HepG2 (cell line): ENCODE data around the gene SPTB. TPM values are rescaled to one million over a fixed set of nuclear protein-coding genes. Genes with fewer than 3 reads are reported as not detected.
A peak's percentile ranks its signal among the peaks of the same experiment; 100 is the strongest.

Experiments
- ATAC-seq: fragments of 200-7000 bp; cut with Tn5 transposase; 3 replicates; pipeline ENCODE4 v1.9.1; 2020; ENCODE audit warnings: mild to moderate bottlenecking, moderate library complexity
- BruUV-seq: library from RNA; stranded (reverse); fragments of 400-500 nt; replicated peaks from 2 replicates; lab custom pipeline; 2021; lab: Mats Ljungman, UMichigan
- CTCF ChIA-PET: fragments of 300-600 bp; formaldehyde crosslinking; extraction: SDS; loops from one replicate; lab custom pipeline; 2021; ENCODE audit warnings: low total read pairs, inconsistent platforms, low intra/inter-chr PET ratio; lab: Yijun Ruan, JAX
- POLR2A ChIA-PET: fragments of 350-600 bp; sonication (Branson Sonifier 250); formaldehyde crosslinking; loops from one replicate; lab custom pipeline; 2020; ENCODE audit warnings: antibody characterized with exemption, inconsistent platforms; lab: Yijun Ruan, JAX
- DNase-seq: peaks from one replicate; pipeline ENCODE4 v3.0.0-alpha.2; 2015; ENCODE audit warnings: low spot score
- FAIRE-seq: peaks from 3 replicates; lab custom pipeline; 2011; peaks lifted over from hg19 to GRCh38; lab: Jason Lieb, UNC
- H2AFZ ChIP-seq: one replicate; pipeline ENCODE4 v1.6.1; 2011; ENCODE audit warnings: low read length, inconsistent platforms
- H3K27ac ChIP-seq: fragments of 300-600 bp; 3 replicates; pipeline ENCODE4 v1.8.0; 2011; ENCODE audit warnings: mixed run types, mild to moderate bottlenecking, mixed read lengths, low read length, inconsistent platforms; ENCODE audit not compliant: insufficient read depth; ENCODE audit errors: extremely low read length
- H3K27me3 ChIP-seq, 2 experiments: fragments of 200-600 bp in 1 of 2; 2 replicates in 1 of 2; 3 replicates in 1 of 2; pipeline versions ENCODE4 v1.6.0 to v1.8.0; 2011; ENCODE audit warnings: low read length in 2 of 2, mild to moderate bottlenecking in 2 of 2, moderate library complexity in 2 of 2, inconsistent platforms in 1 of 2; ENCODE audit not compliant: insufficient read depth in 2 of 2, control insufficient read depth in 1 of 2
- H3K36me3 ChIP-seq, 2 experiments: fragments of 200-600 bp in 1 of 2; replicated peaks in 1 of 2; 2 replicates in 1 of 2; 3 replicates in 1 of 2; pipeline versions ENCODE4 v1.5.1 to v1.8.0; 2011; ENCODE audit warnings: low read length in 2 of 2, inconsistent platforms in 1 of 2; ENCODE audit not compliant: insufficient read depth in 2 of 2, control insufficient read depth in 1 of 2
- H3K4me1 ChIP-seq: 2 replicates; pipeline ENCODE4 v1.5.1; 2012; ENCODE audit warnings: low read length, inconsistent platforms; ENCODE audit not compliant: insufficient read depth
- H3K4me2 ChIP-seq: 2 replicates; pipeline ENCODE4 v1.6.0; 2011; ENCODE audit warnings: low read depth, low read length, inconsistent platforms
- H3K4me3 ChIP-seq, 3 experiments: fragments of 200-600 bp in 1 of 3; sonication (generic), shearing (Covaris generic) in 1 of 3; replicated peaks in 1 of 3; 2 replicates each; pipeline ENCODE4 v1.5.1; 2011 to 2016; ENCODE audit warnings: low read length in 3 of 3, inconsistent platforms in 2 of 3, low read depth in 2 of 3, mild to moderate bottlenecking in 2 of 3, control low read depth in 1 of 3, mixed read lengths in 1 of 3; ENCODE audit not compliant: insufficient read depth in 1 of 3
- H3K79me2 ChIP-seq: one replicate; pipeline ENCODE4 v1.6.1; 2011; ENCODE audit warnings: low read length, inconsistent platforms; ENCODE audit not compliant: insufficient read depth
- H3K9ac ChIP-seq: 2 replicates; pipeline ENCODE4 v1.6.0; 2011; ENCODE audit warnings: mild to moderate bottlenecking, low read depth, low read length, inconsistent platforms; ENCODE audit not compliant: insufficient read depth
- H3K9me3 ChIP-seq: 2 replicates; pipeline ENCODE4 v1.5.1; 2012; ENCODE audit warnings: mild to moderate bottlenecking, low read length
- H4K20me1 ChIP-seq: 2 replicates; pipeline ENCODE4 v1.6.0; 2011; ENCODE audit warnings: inconsistent platforms, mild to moderate bottlenecking, low read length, moderate library complexity; ENCODE audit not compliant: insufficient read depth
- FOXA1 ChIP-seq, 2 experiments: fragments of 450-650 bp in 1 of 2; sonication (generic) in 1 of 2; formaldehyde crosslinking in 1 of 2; IDR thresholded peaks; 2 replicates each; pipeline versions ENCODE4 v1.4.0 to v1.6.1; 2016 to 2020; ENCODE audit warnings: missing genetic modification reagents in 1 of 2
- THAP8 ChIP-seq: sonication (generic); formaldehyde crosslinking; IDR thresholded peaks from 2 replicates; pipeline ENCODE4 v1.5.1; 2020; ENCODE audit warnings: missing genetic modification reagents, mild to moderate bottlenecking, borderline replicate concordance
- ZFP36L1 ChIP-seq: sonication (generic); formaldehyde crosslinking; IDR thresholded peaks from 2 replicates; pipeline ENCODE4 v1.8.0; 2022; ENCODE audit warnings: mild to moderate bottlenecking, missing genetic modification reagents, moderate library complexity
- ZNF264 ChIP-seq: sonication (generic); formaldehyde crosslinking; IDR thresholded peaks from 2 replicates; pipeline ENCODE4 v1.4.0; 2020; ENCODE audit warnings: missing genetic modification reagents
- ZNF274 ChIP-seq: sonication (generic); formaldehyde crosslinking; IDR thresholded peaks from 2 replicates; pipeline ENCODE4 v1.5.1; 2020; ENCODE audit warnings: mild to moderate bottlenecking, missing genetic modification reagents
- ZNF44 ChIP-seq: sonication (generic); formaldehyde crosslinking; IDR thresholded peaks from 2 replicates; pipeline ENCODE4 v1.5.1; 2020; ENCODE audit warnings: mild to moderate bottlenecking, missing genetic modification reagents
- ZNF629 ChIP-seq: sonication (generic); formaldehyde crosslinking; conservative IDR thresholded peaks from 2 replicates; pipeline ENCODE4 v1.5.0; 2020; ENCODE audit warnings: missing genetic modification reagents
- ZNF770 ChIP-seq: sonication (generic); formaldehyde crosslinking; IDR thresholded peaks from 2 replicates; pipeline ENCODE4 v1.5.0; 2020; ENCODE audit warnings: mild to moderate bottlenecking, missing genetic modification reagents
- WGBS: methylation state at CpG from one replicate; pipeline ENCODE4 v1.1.6; 2017; ENCODE audit warnings: low lambda C conversion rate; 5-methylcytosine and 5-hydroxymethylcytosine counted together
- in situ Hi-C: cut with HindIII; loops from 2 replicates; pipeline ENCODE4 v1.10.0; 2017; ENCODE audit warnings: low pct_unique_long_range_greater_than_20kb; ENCODE audit not compliant: extremely low pct_ligation_motif_present
- intact Hi-C: fragments of 100-400 bp; cut with micrococcal nuclease; formaldehyde crosslinking; loops from one replicate; pipeline ENCODE4 v1.10.0; 2022; ENCODE audit not compliant: unreplicated experiment
- polyA plus RNA-seq, 8 experiments: library from polyadenylated mRNA; depleted of rRNA in 3 of 8; stranded (reverse) in 7 of 8; unstranded in 1 of 8; fragments of >200 nt; fragmentation: Illumina TruSeq in 4 of 8; extraction: Trizol in 4 of 8; gene quantifications; 2 replicates each; pipeline versions ENCODE4 v1.2.1 to v1.2.3, GENCODE V29; 2011 to 2016; ENCODE audit warnings: low read depth in 4 of 8, missing spikeins in 1 of 8, mixed read lengths in 1 of 8; ENCODE audit not compliant: insufficient read depth in 1 of 8
- total RNA-seq, 5 experiments: library from RNA; depleted of rRNA; stranded (reverse); fragments of >200 nt; fragmentation: Illumina TruSeq; extraction: Trizol; gene quantifications; 2 replicates each; pipeline ENCODE4 v1.2.3, GENCODE V29; 2016; ENCODE audit warnings: low read depth in 1 of 5

Gene SPTB
- total and polyA plus RNA-seq, 2 of the 13 experiments (the other 11 are each of a cell fraction or from before 2014, with no cell fraction given), result 0.01 to 0.02 TPM

GRCh38 chr14:64761441-64762043 is 118.2 kb downstream of the SPTB start:
- ATAC-seq, result no peak
- FAIRE-seq, result no peak

More at GRCh38 chr14:64761441-64762043, 118.2 kb downstream of the SPTB start:
- intact Hi-C loops (no loop called here), in situ Hi-C loops (no loop called here)
- BruUV-seq, result no TSS peak
- H2AFZ ChIP-seq, result no peak overlapping the region
- H3K36me3 ChIP-seq, result no peaks in the 10 kb centered on the region
- no peak overlapping the region for H3K27ac ChIP-seq
- H3K9ac ChIP-seq, result no peak overlapping the region
- no peak overlapping the region for H3K4me2 ChIP-seq
- no peaks in the 10 kb centered on the region for H4K20me1 ChIP-seq
- H3K9me3 ChIP-seq, result no peaks in the 10 kb centered on the region
- peaks cover 31% of the 10 kb centered on the region for H3K4me1 ChIP-seq
- WGBS, result 24% methylated on average over 5 of the region's 5 CpGs
- TF ChIP-seq ZFP36L1 (no peak), ZNF274 (CRISPR knock-in tag) (no peak), ZNF629 (CRISPR knock-in tag) (peak; percentile 69), THAP8 (CRISPR knock-in tag) (no peak), ZNF44 (no peak), ZNF770 (CRISPR knock-in tag) (no peak), FOXA1 (IDR thresholded peaks at IDR 0.05) (no peak), FOXA1 (CRISPR knock-in tag; IDR thresholded peaks at IDR 0.05) (no peak), ZNF264 (CRISPR knock-in tag) (no peak)
- no peaks in the 10 kb centered on the region for H3K79me2 ChIP-seq
- peaks cover 5 to 40% of the 10 kb centered on the region in 2 experiments; a peak in 3 of 5 replicates for H3K27me3 ChIP-seq
- DNase-seq, result no peak
- POLR2A ChIA-PET, result no interaction called here
- no peak overlapping the region for H3K4me3 ChIP-seq
- CTCF ChIA-PET, result interaction anchor here (5.1 kb wide), 1 partner anchor 90 kb away, joined by 51 read pairs; no protein-coding TSS in a partner anchor
